H1 (cell line): ENCODE data around the gene CFAP97. TPM values are rescaled to one million over a fixed set of nuclear protein-coding genes. Genes with fewer than 3 reads are reported as not detected.

Source experiments
- E2F6 ChIP-seq: IDR thresholded peaks from 2 replicates; pipeline ENCODE4 v1.6.1; 2012; ENCODE audit warnings: inconsistent platforms
- HDAC2 ChIP-seq, 2 experiments: fragments of 300-600 bp in 1 of 2; sonication (generic) in 1 of 2; IDR thresholded peaks; 2 replicates each; pipeline ENCODE4 v1.6.1; 2011 to 2012; ENCODE audit warnings: low read depth in 2 of 2, low read length in 2 of 2, mild to moderate bottlenecking in 2 of 2, moderate library complexity in 2 of 2, borderline replicate concordance in 1 of 2, inconsistent platforms in 1 of 2
- SP1 ChIP-seq: IDR thresholded peaks from 2 replicates; pipeline ENCODE4 v1.6.1; 2011; ENCODE audit warnings: low read depth, low read length
- TBP ChIP-seq: IDR thresholded peaks from 2 replicates; pipeline ENCODE4 v1.6.1; 2011; ENCODE audit warnings: low read depth, low read length, improper control_type of control experiment
- polyA plus RNA-seq, 7 experiments: library from polyadenylated mRNA; depleted of rRNA in 3 of 7; stranded (reverse) in 5 of 7; unstranded in 2 of 7; fragments of >200 nt in 5 of 7; fragments of 200-250 nt in 2 of 7; gene quantifications; 1 replicate in 5 of 7; 2 replicates in 1 of 7; 4 replicates in 1 of 7; pipeline versions ENCODE4 v1.2.1 to v1.2.3, GENCODE V29; 2011 to 2013; ENCODE audit warnings: missing spikeins in 2 of 7, mixed read lengths in 2 of 7
- total RNA-seq: library from RNA; stranded (reverse); fragmentation: NEBNext Ultra II Directional; extraction: Animal tissue kit (Norgen Biotek cat#: 25700); gene quantifications from 2 replicates; pipeline ENCODE4 v1.2.1, GENCODE V29; 2021
- TF ChIP-seq, protein P1 (sequence below): IDR thresholded peaks from 2 replicates; pipeline ENCODE4 v1.6.1; 2011; ENCODE audit warnings: low read length, improper control_type of control experiment

The CFAP97 gene
- total and polyA plus RNA-seq, 2 of the 8 experiments (the other 6 are each of a cell fraction or from before 2014, with no cell fraction given), result 9.2 to 40.4 TPM

DNA sequence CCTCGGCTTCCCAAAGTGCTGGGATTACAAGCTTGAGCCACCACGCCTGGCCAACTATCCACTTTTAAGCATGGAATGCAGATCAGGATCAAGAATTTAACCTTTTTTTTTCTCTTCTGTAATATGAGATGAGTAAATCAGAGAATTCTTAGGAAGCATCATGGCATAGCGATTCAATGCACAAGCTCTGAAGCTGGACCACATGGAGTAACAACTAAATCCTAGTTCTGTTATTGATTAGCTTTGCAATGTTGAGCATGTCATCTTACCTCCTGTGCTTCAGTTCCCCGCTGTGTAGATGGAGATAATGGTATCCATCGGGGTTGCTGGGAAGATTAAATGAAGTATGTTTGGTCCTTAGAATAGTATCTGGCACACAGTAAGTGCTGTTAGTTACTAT is 3.7 kb upstream of the CFAP97 start (continued):
- TF ChIP-seq, protein P1, sequence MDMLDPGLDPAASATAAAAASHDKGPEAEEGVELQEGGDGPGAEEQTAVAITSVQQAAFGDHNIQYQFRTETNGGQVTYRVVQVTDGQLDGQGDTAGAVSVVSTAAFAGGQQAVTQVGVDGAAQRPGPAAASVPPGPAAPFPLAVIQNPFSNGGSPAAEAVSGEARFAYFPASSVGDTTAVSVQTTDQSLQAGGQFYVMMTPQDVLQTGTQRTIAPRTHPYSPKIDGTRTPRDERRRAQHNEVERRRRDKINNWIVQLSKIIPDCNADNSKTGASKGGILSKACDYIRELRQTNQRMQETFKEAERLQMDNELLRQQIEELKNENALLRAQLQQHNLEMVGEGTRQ, result no peak
- TF ChIP-seq TBP (no peak), SP1 (no peak), HDAC2 (IDR thresholded peaks at IDR 0.05; ENCODE audit: borderline replicate concordance in 1 of 2, low read depth in 2 of 2, low read length in 2 of 2) (no peak), E2F6 (no peak)
- TF ChIP-seq, all 59 proteins: peak for 0
